ENCODE data around the gene SHISA6.

The SHISA6 gene

DNA sequence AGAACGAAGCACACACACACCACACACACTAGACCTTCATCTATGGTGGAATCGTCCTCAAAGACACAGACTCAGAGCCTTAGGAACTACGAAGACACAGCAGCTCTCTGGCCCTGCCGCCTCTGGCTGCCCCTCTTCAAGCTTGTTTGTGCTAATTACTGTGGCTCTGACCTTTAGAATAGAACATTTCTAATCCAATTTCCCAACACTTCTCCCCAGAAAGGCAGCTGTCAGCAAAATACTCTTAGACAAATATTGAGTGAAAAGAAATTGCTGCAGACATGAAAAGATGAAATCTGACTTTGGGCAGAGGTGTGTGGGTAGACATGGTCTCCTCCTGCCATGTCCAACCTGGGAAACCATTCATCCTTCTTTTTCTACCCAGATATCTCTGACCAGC, 205.3 kb downstream of the SHISA6 start:
- DNase-seq (ENCODE audit: low read depth): no peak
- H3K4me3 ChIP-seq (ENCODE audit: low read depth, low read length): no peak overlapping the region
- TF ChIP-seq, protein P1, sequence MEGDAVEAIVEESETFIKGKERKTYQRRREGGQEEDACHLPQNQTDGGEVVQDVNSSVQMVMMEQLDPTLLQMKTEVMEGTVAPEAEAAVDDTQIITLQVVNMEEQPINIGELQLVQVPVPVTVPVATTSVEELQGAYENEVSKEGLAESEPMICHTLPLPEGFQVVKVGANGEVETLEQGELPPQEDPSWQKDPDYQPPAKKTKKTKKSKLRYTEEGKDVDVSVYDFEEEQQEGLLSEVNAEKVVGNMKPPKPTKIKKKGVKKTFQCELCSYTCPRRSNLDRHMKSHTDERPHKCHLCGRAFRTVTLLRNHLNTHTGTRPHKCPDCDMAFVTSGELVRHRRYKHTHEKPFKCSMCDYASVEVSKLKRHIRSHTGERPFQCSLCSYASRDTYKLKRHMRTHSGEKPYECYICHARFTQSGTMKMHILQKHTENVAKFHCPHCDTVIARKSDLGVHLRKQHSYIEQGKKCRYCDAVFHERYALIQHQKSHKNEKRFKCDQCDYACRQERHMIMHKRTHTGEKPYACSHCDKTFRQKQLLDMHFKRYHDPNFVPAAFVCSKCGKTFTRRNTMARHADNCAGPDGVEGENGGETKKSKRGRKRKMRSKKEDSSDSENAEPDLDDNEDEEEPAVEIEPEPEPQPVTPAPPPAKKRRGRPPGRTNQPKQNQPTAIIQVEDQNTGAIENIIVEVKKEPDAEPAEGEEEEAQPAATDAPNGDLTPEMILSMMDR (conservative IDR thresholded peaks at IDR 0.05; ENCODE audit: low read depth, low read length): no peak

DNA sequence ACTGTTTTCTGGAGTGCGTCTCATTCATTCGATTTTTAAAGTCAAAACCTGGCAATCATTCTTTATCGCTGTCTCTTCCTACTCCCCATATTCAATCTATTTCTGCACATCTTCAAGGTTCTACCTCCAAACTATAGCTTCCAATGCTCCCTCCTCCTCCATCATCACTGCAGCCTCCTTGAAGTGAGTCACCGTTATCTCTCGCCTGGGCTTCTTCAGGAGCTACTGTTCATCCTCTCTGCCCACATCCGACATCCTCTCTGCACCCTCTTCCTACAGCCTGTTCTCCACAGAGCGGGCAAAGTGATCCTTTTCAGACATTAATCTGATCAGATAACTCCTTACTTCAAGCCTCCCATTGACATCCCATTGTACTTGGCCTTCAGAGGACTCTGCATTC, 213.1 kb downstream of the SHISA6 start:
- H3K4me3 ChIP-seq (ENCODE audit: low read depth, low read length): no peak overlapping the region
- no peak for DNase-seq (ENCODE audit: low read depth)
- TF ChIP-seq, protein P1 (conservative IDR thresholded peaks at IDR 0.05; ENCODE audit: low read depth, low read length): no peak

DNA sequence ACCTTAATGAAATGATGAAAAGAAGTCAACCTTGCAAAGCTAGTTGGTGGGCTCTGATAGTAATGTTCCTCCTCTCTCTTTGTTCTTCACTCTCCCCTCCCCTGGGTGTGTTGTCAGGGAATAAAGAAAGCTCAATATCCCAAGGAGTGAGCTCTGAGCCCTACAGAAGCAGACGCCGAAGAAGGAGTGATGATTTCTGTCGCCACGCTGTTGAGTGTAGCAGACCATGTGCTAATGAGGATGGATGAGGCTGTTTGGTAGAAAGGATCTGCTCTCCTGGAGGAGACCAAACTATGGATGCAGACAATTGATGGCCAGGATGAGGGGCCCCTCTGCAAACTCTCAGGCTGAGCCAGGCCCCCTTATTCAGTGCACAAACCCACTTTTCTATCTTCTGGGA, 217.3 kb downstream of the SHISA6 start:
- TF ChIP-seq, protein P1 (conservative IDR thresholded peaks at IDR 0.05; ENCODE audit: low read depth, low read length): no peak
- no peak overlapping the region for H3K4me3 ChIP-seq (ENCODE audit: low read depth, low read length)
- no peak for DNase-seq (ENCODE audit: low read depth)

DNA sequence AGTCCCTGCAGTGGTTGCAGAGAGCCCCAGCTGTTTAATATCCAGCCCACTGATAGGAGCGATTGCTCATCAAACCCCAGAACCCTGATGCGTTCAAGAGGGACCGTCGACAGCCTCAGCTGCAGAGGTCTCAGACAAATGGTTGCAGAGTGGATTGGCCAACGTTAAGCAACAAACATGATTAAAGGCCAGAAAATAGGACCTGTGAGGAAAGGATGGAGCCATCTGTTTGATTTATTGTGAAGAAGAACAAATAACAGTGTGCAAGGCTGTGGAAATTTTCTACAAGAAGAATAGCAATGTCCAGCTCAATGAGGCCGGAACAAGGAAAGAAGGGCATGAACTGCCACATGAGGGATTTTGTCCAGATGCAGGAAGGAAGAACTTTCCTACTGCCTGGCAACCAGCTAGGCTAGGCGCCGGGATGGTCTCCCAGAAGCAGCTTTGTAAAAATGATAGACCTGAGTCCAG, 218.9 kb downstream of the SHISA6 start:
- H3K4me3 ChIP-seq (ENCODE audit: low read depth, low read length): no peak overlapping the region
- TF ChIP-seq, protein P1 (conservative IDR thresholded peaks at IDR 0.05; ENCODE audit: low read depth, low read length): no peak
- DNase-seq (ENCODE audit: low read depth): no peak

DNA sequence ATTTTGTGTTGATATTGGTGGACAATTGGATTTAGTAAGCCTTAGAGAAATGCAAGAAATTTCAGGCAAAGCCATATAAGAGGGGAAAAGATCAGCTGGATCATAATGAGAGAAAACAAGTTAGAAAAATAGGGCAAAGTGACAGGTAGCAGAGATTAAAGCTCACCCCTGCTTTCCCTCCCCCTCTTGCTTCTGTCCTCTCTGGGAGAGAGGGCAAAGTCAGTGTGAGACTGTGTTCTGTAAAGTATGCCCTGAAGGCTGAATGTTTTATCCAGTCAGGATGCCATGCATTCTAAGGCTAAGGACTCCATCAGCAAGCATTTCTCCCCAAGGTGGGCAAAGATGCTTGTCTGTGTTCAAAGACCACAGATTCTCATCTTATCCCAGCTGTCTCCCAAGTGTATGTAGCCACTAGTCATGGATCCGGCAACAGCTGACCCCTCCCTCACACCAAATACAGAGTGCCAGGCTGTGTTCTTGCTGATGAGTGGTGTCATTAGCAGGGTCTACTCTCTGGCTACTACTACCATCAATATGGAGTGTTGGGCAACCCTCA, 221.1 kb downstream of the SHISA6 start:
- TF ChIP-seq, protein P1 (conservative IDR thresholded peaks at IDR 0.05; ENCODE audit: low read depth, low read length): no peak
- no peak overlapping the region for H3K4me3 ChIP-seq (ENCODE audit: low read depth, low read length)
- no peak for DNase-seq (ENCODE audit: low read depth)

DNA sequence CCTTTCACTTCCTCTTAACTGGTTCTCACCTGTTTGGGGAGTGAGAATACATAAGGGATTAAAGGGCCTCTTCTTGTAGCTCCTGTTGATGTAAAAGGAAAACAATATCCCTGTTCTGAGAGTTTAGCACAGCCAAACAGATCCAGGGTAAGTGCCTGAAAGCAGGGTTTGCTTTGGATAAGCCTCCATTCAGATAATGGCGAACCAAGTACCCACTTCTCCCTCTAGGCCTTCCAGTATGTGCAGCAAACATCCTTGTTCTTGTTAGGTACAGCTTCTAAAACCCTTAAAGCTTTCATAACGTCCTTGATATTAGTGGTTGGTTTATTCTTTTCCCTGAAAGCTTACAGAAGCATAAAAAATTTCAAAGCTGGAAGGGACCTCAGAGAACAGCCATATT, 226.6 kb downstream of the SHISA6 start:
- TF ChIP-seq, protein P1 (conservative IDR thresholded peaks at IDR 0.05; ENCODE audit: low read depth, low read length): no peak
- H3K4me3 ChIP-seq (ENCODE audit: low read depth, low read length): no peak overlapping the region
- no peak for DNase-seq (ENCODE audit: low read depth)

DNA sequence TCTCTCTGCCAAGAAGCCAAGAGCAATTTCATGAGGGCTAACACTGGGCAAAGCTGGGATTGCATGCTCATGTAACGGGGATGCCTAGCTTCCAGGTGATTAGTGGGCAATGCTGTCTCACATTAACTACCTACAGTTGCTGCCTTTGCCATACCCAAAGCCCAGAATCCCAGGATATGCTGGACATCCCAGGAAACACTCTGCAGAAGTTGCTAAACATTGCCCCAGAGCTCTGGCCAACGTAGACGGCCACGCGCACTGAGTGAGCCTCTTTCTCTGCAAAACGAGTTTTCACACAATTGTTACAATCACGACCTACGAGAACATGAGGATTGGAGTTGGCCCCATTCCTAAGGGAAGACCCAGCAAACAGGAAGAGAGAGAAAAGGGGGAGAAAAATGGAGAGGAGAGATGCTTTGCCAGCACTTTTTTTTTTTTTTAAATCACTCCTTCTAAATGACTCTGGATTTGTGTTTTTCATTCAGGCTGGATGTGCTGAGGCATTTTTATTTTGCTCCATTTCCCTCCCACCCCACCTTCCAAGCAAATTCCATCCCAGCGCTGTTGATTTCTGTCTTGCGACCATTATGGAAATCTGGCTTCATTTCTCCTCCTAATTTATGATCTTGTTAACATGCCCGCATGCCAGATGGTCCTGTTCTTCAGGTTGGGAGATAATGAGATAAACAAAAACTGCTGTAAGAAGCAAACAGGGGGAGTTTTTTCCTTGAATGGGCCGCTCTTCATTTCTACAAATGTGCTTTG, 244.5 kb downstream of the SHISA6 start:
- TF ChIP-seq, protein P1 (conservative IDR thresholded peaks at IDR 0.05; ENCODE audit: low read depth, low read length): no peak
- H3K4me3 ChIP-seq (ENCODE audit: low read depth, low read length): no peak overlapping the region
- no peak for DNase-seq (ENCODE audit: low read depth)
